Neural progenitor cell (in vitro differentiated cells): ENCODE data around the gene PHF12. TPM values are rescaled to one million over a fixed set of nuclear protein-coding genes. Genes with fewer than 3 reads are reported as not detected.
A peak's percentile ranks its signal among the peaks of the same experiment; 100 is the strongest.

Experiments used
- DNase-seq: peaks from one replicate; pipeline ENCODE4 v3.0.0-alpha.2; 2016; ENCODE audit warnings: low spot score
- H2AFZ ChIP-seq: fragments of 200-600 bp; sonication (generic); replicated peaks from 2 replicates; pipeline ENCODE4 v1.6.1; 2016; ENCODE audit warnings: antibody characterized with exemption
- H3F3A ChIP-seq: fragments of 200-600 bp; sonication (generic); 2 replicates; pipeline ENCODE4 v1.6.1; 2016; ENCODE audit warnings: antibody characterized with exemption, low read depth
- H3K27ac ChIP-seq: fragments of 200-600 bp; sonication (generic); 2 replicates; pipeline ENCODE4 v1.5.1; 2016; ENCODE audit warnings: mild to moderate bottlenecking
- H3K27me3 ChIP-seq: fragments of 200-600 bp; sonication (generic); 2 replicates; pipeline ENCODE4 v1.6.1; 2016; ENCODE audit warnings: mild to moderate bottlenecking, moderate library complexity
- H3K36me3 ChIP-seq: fragments of 200-600 bp; sonication (generic); 2 replicates; pipeline ENCODE4 v1.5.1; 2016
- H3K4me1 ChIP-seq: fragments of 200-600 bp; sonication (generic); 2 replicates; pipeline ENCODE4 v1.6.1; 2016; ENCODE audit warnings: mixed run types
- H3K4me2 ChIP-seq: fragments of 200-600 bp; sonication (generic); 2 replicates; pipeline ENCODE4 v1.6.1; 2016
- H3K4me3 ChIP-seq: fragments of 200-600 bp; sonication (generic); 2 replicates; pipeline ENCODE4 v1.5.1; 2016
- H3K79me2 ChIP-seq: fragments of 200-600 bp; sonication (generic); 2 replicates; pipeline ENCODE4 v1.6.1; 2016; ENCODE audit warnings: low read depth
- H3K9ac ChIP-seq: fragments of 200-600 bp; sonication (generic); 2 replicates; pipeline ENCODE4 v1.6.1; 2016
- H3K9me3 ChIP-seq: fragments of 200-600 bp; sonication (generic); 2 replicates; pipeline ENCODE4 v1.5.1; 2016; ENCODE audit warnings: low read depth
- H4K20me1 ChIP-seq: fragments of 200-600 bp; sonication (generic); 2 replicates; pipeline ENCODE4 v1.6.1; 2016; ENCODE audit warnings: low read depth
- H3K27ac Mint-ChIP-seq: 3 replicates; pipeline ENCODE4 v1.8.0; 2021; ENCODE audit warnings: mixed read lengths
- H3K27me3 Mint-ChIP-seq: 2 replicates; pipeline ENCODE4 v1.8.0; 2022; ENCODE audit warnings: low read depth, mild to moderate bottlenecking, inconsistent platforms, moderate library complexity, mixed read lengths; ENCODE audit not compliant: insufficient read depth
- H3K36me3 Mint-ChIP-seq: 3 replicates; pipeline ENCODE4 v1.8.0; 2021; ENCODE audit warnings: mixed read lengths
- H3K4me1 Mint-ChIP-seq: 3 replicates; pipeline ENCODE4 v1.8.0; 2021; ENCODE audit warnings: mixed read lengths
- H3K4me3 Mint-ChIP-seq: 3 replicates; pipeline ENCODE4 v1.8.0; 2021; ENCODE audit warnings: mild to moderate bottlenecking, moderate library complexity, mixed read lengths
- H3K9me3 Mint-ChIP-seq: 3 replicates; pipeline ENCODE4 v1.8.0; 2020; ENCODE audit warnings: mixed read lengths
- CTCF ChIP-seq: fragments of 200-600 bp; sonication (generic); IDR thresholded peaks from 2 replicates; pipeline ENCODE4 v1.5.1; 2017; ENCODE audit warnings: antibody characterized with exemption, mild to moderate bottlenecking
- EZH2 ChIP-seq: fragments of 200-600 bp; sonication (generic); IDR thresholded peaks from 2 replicates; pipeline ENCODE4 v1.6.1; 2017; ENCODE audit warnings: antibody characterized with exemption, mild to moderate bottlenecking, moderate library complexity
- EZH2phosphoT487 ChIP-seq: fragments of 200-600 bp; sonication (generic); IDR thresholded peaks from 2 replicates; pipeline ENCODE4 v1.6.1; 2017; ENCODE audit warnings: antibody characterized with exemption
- total RNA-seq: library from RNA; depleted of rRNA; stranded (reverse); fragments of >200 nt; gene quantifications from 2 replicates; pipeline ENCODE4 v1.2.3, GENCODE V29; 2015; ENCODE audit warnings: low replicate concordance

PHF12 gene
- total RNA-seq, 1 donor from 2014 or later = 49.1 TPM

GRCh38 chr17:28871056-28871579 lies 80.2 kb downstream of the PHF12 start:
- Histone ChIP-seq H3K4me2 (no peak overlapping the region), H3K27ac (no peak overlapping the region), H3K9ac (no peak overlapping the region), H3K9me3 (no peaks in the 10 kb centered on the region), H3K79me2 (no peaks in the 10 kb centered on the region), H3K36me3 (no peaks in the 10 kb centered on the region), H3K4me3 (no peak overlapping the region), H3K27me3 (no peaks in the 10 kb centered on the region), H2AFZ (no peak overlapping the region), H4K20me1 (no peaks in the 10 kb centered on the region), H3K4me1 (no peaks in the 10 kb centered on the region), H3F3A (peaks cover 11% of the 10 kb centered on the region)
- H3K4me3 Mint-ChIP-seq = no peak overlapping the region
- no peaks in the 10 kb centered on the region for H3K9me3 Mint-ChIP-seq
- DNase-seq = no peak
- H3K36me3 Mint-ChIP-seq = no peaks in the 10 kb centered on the region
- peaks cover 10% of the 10 kb centered on the region for H3K4me1 Mint-ChIP-seq
- peak overlapping the region; percentile 5 for H3K27ac Mint-ChIP-seq
- no peak for TF ChIP-seq EZH2
- peaks cover 9% of the 10 kb centered on the region for H3K27me3 Mint-ChIP-seq

- Mint-ChIP-seq H3K27ac (no peak overlapping the region), H3K9me3 (no peaks in the 10 kb centered on the region), H3K4me1 (peaks cover 2% of the 10 kb centered on the region), H3K36me3 (no peaks in the 10 kb centered on the region), H3K27me3 (peaks cover 7% of the 10 kb centered on the region), H3K4me3 (no peak overlapping the region)
- Histone ChIP-seq H3K4me3 (no peak overlapping the region), H3K9me3 (no peaks in the 10 kb centered on the region), H3K4me1 (no peaks in the 10 kb centered on the region), H2AFZ (no peak overlapping the region), H4K20me1 (no peaks in the 10 kb centered on the region), H3K79me2 (no peaks in the 10 kb centered on the region), H3K9ac (no peak overlapping the region), H3K27me3 (no peaks in the 10 kb centered on the region), H3K4me2 (no peak overlapping the region), H3F3A (no peaks in the 10 kb centered on the region), H3K36me3 (no peaks in the 10 kb centered on the region), H3K27ac (no peak overlapping the region)
- no peak for TF ChIP-seq EZH2
- TF ChIP-seq CTCF = no peak
- TF ChIP-seq EZH2phosphoT487 = no peak
- DNase-seq = no peak
Observed at GRCh38 chr17:28867276-28867675, 84.0 kb downstream of the PHF12 start.

- Mint-ChIP-seq H3K9me3 (no peaks in the 10 kb centered on the region), H3K4me1 (no peaks in the 10 kb centered on the region), H3K27me3 (peaks cover 7% of the 10 kb centered on the region), H3K4me3 (no peak overlapping the region), H3K27ac (peak overlapping the region; percentile 36), H3K36me3 (peaks cover 3% of the 10 kb centered on the region)
- H3K27me3 ChIP-seq = no peaks in the 10 kb centered on the region
- H3K4me1 ChIP-seq = no peaks in the 10 kb centered on the region
- H3K27ac ChIP-seq = no peak overlapping the region
- H3K36me3 ChIP-seq = no peaks in the 10 kb centered on the region
- no peaks in the 10 kb centered on the region for H3F3A ChIP-seq
- no peak overlapping the region for H3K9ac ChIP-seq
- no peaks in the 10 kb centered on the region for H3K9me3 ChIP-seq
- H3K4me3 ChIP-seq = no peak overlapping the region
- DNase-seq = no peak
- TF ChIP-seq EZH2 (no peak), CTCF (no peak)
- H3K79me2 ChIP-seq = no peaks in the 10 kb centered on the region
- H3K4me2 ChIP-seq = no peak overlapping the region
- no peaks in the 10 kb centered on the region for H4K20me1 ChIP-seq
- H2AFZ ChIP-seq = no peak overlapping the region
Observed at GRCh38 chr17:28865946-28866752, 85.2 kb downstream of the PHF12 start.
